ENCODE measurements around the gene CD2BP2.

DNA sequence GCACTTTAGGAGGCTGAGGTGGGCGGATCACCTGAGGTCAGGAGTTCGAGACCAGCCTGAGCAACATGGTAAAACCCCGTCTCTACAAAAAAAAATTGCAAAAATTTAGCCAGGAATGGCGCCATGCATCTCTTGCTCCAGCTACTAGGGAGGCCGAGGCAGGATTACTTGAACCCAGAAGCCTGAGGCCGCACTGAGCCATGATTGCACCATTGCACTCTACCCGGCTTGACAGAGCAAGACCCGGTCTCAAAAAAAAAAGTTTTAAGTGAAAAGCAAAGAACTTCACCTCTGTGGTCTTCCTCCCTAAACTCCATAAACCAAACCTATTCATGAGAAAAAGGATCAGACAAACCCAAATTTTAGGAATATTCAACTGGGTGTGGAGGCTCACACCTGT is 7.0 kb downstream of the CD2BP2 start:
- TF ChIP-seq, protein P1, sequence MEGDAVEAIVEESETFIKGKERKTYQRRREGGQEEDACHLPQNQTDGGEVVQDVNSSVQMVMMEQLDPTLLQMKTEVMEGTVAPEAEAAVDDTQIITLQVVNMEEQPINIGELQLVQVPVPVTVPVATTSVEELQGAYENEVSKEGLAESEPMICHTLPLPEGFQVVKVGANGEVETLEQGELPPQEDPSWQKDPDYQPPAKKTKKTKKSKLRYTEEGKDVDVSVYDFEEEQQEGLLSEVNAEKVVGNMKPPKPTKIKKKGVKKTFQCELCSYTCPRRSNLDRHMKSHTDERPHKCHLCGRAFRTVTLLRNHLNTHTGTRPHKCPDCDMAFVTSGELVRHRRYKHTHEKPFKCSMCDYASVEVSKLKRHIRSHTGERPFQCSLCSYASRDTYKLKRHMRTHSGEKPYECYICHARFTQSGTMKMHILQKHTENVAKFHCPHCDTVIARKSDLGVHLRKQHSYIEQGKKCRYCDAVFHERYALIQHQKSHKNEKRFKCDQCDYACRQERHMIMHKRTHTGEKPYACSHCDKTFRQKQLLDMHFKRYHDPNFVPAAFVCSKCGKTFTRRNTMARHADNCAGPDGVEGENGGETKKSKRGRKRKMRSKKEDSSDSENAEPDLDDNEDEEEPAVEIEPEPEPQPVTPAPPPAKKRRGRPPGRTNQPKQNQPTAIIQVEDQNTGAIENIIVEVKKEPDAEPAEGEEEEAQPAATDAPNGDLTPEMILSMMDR (IDR thresholded peaks at IDR 0.05 in 2 of 3, conservative IDR thresholded peaks at IDR 0.05 in 1 of 3; ENCODE audit: insufficient read depth in 2 of 3, low read depth in 1 of 3, low read length in 3 of 3), result no peak
- TF ChIP-seq HNRNPLL (IDR thresholded peaks at IDR 0.05; ENCODE audit: low read depth, low read length, poor library complexity, severe bottlenecking), result no peak
- TF ChIP-seq REST (IDR thresholded peaks at IDR 0.05; ENCODE audit: borderline replicate concordance), result no peak
- TF ChIP-seq REST (CRISPR knock-in tag; IDR thresholded peaks at IDR 0.05; ENCODE audit: low read depth), result no peak
- TF ChIP-seq ELK1 (CRISPR knock-in tag; IDR thresholded peaks at IDR 0.05), result no peak
- TF ChIP-seq, protein P2, sequence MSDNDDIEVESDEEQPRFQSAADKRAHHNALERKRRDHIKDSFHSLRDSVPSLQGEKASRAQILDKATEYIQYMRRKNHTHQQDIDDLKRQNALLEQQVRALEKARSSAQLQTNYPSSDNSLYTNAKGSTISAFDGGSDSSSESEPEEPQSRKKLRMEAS (CRISPR knock-in tag; IDR thresholded peaks at IDR 0.05), result no peak
- TF ChIP-seq EZH2 (IDR thresholded peaks at IDR 0.05; ENCODE audit: borderline replicate concordance, low read depth, low read length), result no peak
- TF ChIP-seq TAF1 (IDR thresholded peaks at IDR 0.05; ENCODE audit: control insufficient read depth, extremely low read depth, insufficient read depth, low read length, severe bottlenecking), result no peak
- no peak for TF ChIP-seq NUFIP1 (IDR thresholded peaks at IDR 0.05; ENCODE audit: partially characterized antibody)
- no peak for TF ChIP-seq EP300 (IDR thresholded peaks at IDR 0.05; ENCODE audit: low read length)
- TF ChIP-seq SREBF2 (CRISPR knock-in tag; IDR thresholded peaks at IDR 0.05), result no peak
- no peak for TF ChIP-seq TGIF2 (CRISPR knock-in tag; IDR thresholded peaks at IDR 0.05)
- TF ChIP-seq SRF (CRISPR knock-in tag; IDR thresholded peaks at IDR 0.05), result no peak
- no peak for TF ChIP-seq TCF7L2 (IDR thresholded peaks at IDR 0.05; ENCODE audit: low read depth, low read length)
- no peak for TF ChIP-seq NBN (IDR thresholded peaks at IDR 0.05; ENCODE audit: low read depth)
